ENCODE measurements around the gene SCLY.

DNA sequence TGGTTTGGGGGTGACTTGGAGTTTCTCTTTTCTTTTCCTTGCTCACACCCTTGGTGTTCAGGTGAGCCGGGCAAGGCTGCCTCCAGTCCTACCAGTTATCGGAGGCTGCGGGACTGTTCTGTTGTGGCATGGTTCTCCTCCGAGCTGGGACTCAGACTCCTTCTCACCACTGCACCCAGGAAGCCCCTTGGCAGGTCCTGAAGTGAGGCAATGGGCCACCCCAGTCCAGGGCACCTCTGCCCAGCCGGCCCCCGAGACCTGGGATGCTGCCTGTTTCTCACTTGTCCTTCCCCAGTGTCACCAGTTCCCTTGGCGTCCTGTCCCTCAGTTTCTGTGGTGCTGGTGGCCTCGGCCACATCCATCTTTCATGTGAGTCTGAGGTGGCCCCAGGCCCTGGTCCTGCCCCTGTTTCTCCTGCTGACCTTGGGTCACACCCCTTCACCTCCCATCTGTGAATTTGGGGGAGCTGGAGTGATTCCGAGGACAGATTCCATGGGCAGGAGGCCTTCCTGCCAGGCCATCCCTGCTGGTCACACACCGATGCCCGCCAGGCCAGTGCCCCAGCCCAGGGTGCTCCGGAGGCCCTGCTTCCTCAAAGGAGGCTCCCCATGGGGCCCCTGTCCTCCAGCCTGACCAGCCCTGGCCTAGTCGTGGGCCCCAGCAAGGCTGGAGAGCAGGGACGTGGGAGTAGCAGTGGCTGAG, 71.1 kb downstream of the SCLY start:
- TF ChIP-seq GATA2 (IDR thresholded peaks at IDR 0.05; ENCODE audit: low read depth, low read length) (no peak), GATA3 (IDR thresholded peaks at IDR 0.05; ENCODE audit: low read depth, low read length) (no peak)

Data from SH-SY5Y (cell line).